Sigmoid colon (tissue), 4 donors: Measurements from ENCODE around the gene CFAP53.

Experiments
- EP300 ChIP-seq, 4 donors: sonication (generic); formaldehyde crosslinking; IDR thresholded peaks; one replicate each; pipeline ENCODE4 v1.6.1; 2017; ENCODE audit warnings: antibody characterized with exemption in 4 of 4
- TF ChIP-seq, protein P1 (sequence below), 4 experiments: fragments of 450-650 bp in 3 of 4; fragments of 200-600 bp in 1 of 4; IDR thresholded peaks; one replicate each; pipeline ENCODE4 v1.5.1; 2016 to 2019; ENCODE audit warnings: antibody characterized with exemption in 4 of 4, mild to moderate bottlenecking in 3 of 4, moderate library complexity in 2 of 4

DNA sequence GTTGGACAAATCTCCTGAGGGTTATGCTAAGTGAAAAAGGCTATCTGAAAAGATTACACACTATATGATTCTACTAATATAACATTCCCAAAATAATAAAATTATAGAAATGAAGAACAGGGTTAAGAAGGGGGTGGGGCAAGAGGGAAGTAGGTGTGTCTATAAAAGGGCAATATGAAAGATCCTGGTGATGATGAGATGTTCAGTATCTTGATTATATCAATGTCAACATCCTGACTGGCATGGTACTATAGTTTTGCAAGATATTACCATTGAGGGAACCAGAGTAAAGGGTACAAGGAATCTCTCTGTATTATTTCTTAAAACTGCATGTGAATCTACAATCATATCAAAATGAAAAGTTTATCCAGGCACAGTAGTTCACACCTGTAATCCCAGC is 16.7 kb downstream of the CFAP53 start:
- TF ChIP-seq, protein P1, sequence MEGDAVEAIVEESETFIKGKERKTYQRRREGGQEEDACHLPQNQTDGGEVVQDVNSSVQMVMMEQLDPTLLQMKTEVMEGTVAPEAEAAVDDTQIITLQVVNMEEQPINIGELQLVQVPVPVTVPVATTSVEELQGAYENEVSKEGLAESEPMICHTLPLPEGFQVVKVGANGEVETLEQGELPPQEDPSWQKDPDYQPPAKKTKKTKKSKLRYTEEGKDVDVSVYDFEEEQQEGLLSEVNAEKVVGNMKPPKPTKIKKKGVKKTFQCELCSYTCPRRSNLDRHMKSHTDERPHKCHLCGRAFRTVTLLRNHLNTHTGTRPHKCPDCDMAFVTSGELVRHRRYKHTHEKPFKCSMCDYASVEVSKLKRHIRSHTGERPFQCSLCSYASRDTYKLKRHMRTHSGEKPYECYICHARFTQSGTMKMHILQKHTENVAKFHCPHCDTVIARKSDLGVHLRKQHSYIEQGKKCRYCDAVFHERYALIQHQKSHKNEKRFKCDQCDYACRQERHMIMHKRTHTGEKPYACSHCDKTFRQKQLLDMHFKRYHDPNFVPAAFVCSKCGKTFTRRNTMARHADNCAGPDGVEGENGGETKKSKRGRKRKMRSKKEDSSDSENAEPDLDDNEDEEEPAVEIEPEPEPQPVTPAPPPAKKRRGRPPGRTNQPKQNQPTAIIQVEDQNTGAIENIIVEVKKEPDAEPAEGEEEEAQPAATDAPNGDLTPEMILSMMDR (IDR thresholded peaks at IDR 0.05): no peak
- no peak for TF ChIP-seq EP300 (IDR thresholded peaks at IDR 0.05)
